ENCODE measurements around the gene EFHC2.

GRCh38 chrX:44183329-44183728 lies 160.1 kb downstream of the EFHC2 start:
- TF ChIP-seq YY1 (IDR thresholded peaks at IDR 0.05; ENCODE audit: insufficient read depth, insufficient read length): no peak
- no peak for TF ChIP-seq ZNF274 (IDR thresholded peaks at IDR 0.05; ENCODE audit: low read depth, low read length)
- no peak for TF ChIP-seq SUZ12 (IDR thresholded peaks at IDR 0.05; ENCODE audit: extremely low read depth, insufficient read depth, insufficient read length)
